IMR-90 (cell line): ENCODE measurements around the gene HYAL4. TPM values are rescaled to one million over a fixed set of nuclear protein-coding genes. Genes with fewer than 3 reads are reported as not detected.

ENCODE experiments used
- ATAC-seq: fragments of 200-7000 bp; cut with Tn5 transposase; 2 replicates; pipeline ENCODE4 v1.9.1; 2020; ENCODE audit warnings: low read depth, mild to moderate bottlenecking, moderate library complexity
- BruUV-seq: library from RNA; stranded (reverse); fragments of 400-500 nt; replicated peaks from 2 replicates; lab custom pipeline; 2021; lab: Mats Ljungman, UMichigan
- CTCF ChIA-PET: fragments of 300-600 bp; formaldehyde crosslinking; extraction: SDS; loops from one replicate; lab custom pipeline; 2021; ENCODE audit warnings: antibody characterized with exemption; lab: Yijun Ruan, JAX
- POLR2A ChIA-PET: fragments of 300-600 bp; sonication (Branson Sonifier 250); formaldehyde crosslinking; loops from one replicate; lab custom pipeline; 2022; ENCODE audit warnings: antibody characterized with exemption; ENCODE audit not compliant: unreplicated experiment; lab: Charles Lee
- DNase-seq: peaks from one replicate; pipeline ENCODE4 v3.0.0; 2013
- H2AFZ ChIP-seq: replicated peaks from 2 replicates; pipeline ENCODE3; 2013; ENCODE audit warnings: low read length, mild to moderate bottlenecking; ENCODE audit not compliant: poor library complexity
- H2AK5ac ChIP-seq: 2 replicates; pipeline ENCODE4 v1.6.1; 2013; ENCODE audit warnings: low read depth, low read length, inconsistent platforms
- H2AK9ac ChIP-seq: replicated peaks from 2 replicates; pipeline ENCODE3; 2013; ENCODE audit warnings: mild to moderate bottlenecking, low read depth, low read length, moderate library complexity; ENCODE audit not compliant: poor library complexity
- H2BK120ac ChIP-seq: 2 replicates; pipeline ENCODE4 v1.6.1; 2013; ENCODE audit warnings: low read depth, low read length, inconsistent platforms
- H2BK15ac ChIP-seq: 3 replicates; pipeline ENCODE4 v1.6.1; 2013; ENCODE audit warnings: low read depth, low read length, inconsistent platforms
- H2BK20ac ChIP-seq: 2 replicates; pipeline ENCODE4 v1.6.1; 2013; ENCODE audit warnings: low read depth, mild to moderate bottlenecking, inconsistent platforms, low read length, moderate library complexity
- H2BK5ac ChIP-seq: 2 replicates; pipeline ENCODE4 v1.6.1; 2013; ENCODE audit warnings: mild to moderate bottlenecking, low read depth, low read length, inconsistent platforms; ENCODE audit not compliant: poor library complexity, severe bottlenecking
- H3K14ac ChIP-seq: replicated peaks from 2 replicates; pipeline ENCODE4 v1.6.1; 2013; ENCODE audit warnings: low read depth, low read length, inconsistent platforms
- H3K18ac ChIP-seq: 2 replicates; pipeline ENCODE4 v1.6.1; 2013; ENCODE audit warnings: low read depth, low read length, control low read depth
- H3K23ac ChIP-seq: 2 replicates; pipeline ENCODE4 v1.6.1; 2013; ENCODE audit warnings: low read depth, low read length, inconsistent platforms
- H3K27ac ChIP-seq: 2 replicates; pipeline ENCODE4 v1.5.1; 2013; ENCODE audit warnings: mild to moderate bottlenecking, control low read depth, low read length; ENCODE audit not compliant: insufficient read depth
- H3K27me3 ChIP-seq: 2 replicates; pipeline ENCODE4 v1.6.1; 2013; ENCODE audit warnings: low read length; ENCODE audit not compliant: control insufficient read depth, insufficient read depth
- H3K36me3 ChIP-seq: 2 replicates; pipeline ENCODE4 v1.6.1; 2013; ENCODE audit warnings: low read length, mixed read lengths; ENCODE audit not compliant: control insufficient read depth, insufficient read depth
- H3K4ac ChIP-seq: 2 replicates; pipeline ENCODE4 v1.6.1; 2013; ENCODE audit warnings: low read depth, low read length, inconsistent platforms
- H3K4me1 ChIP-seq: 2 replicates; pipeline ENCODE4 v1.6.1; 2013; ENCODE audit warnings: low read length, mixed read lengths; ENCODE audit not compliant: control insufficient read depth, insufficient read depth
- H3K4me2 ChIP-seq: 2 replicates; pipeline ENCODE4 v1.6.1; 2013; ENCODE audit warnings: low read depth, mild to moderate bottlenecking, control low read depth, low read length, moderate library complexity
- H3K4me3 ChIP-seq: 2 replicates; pipeline ENCODE4 v1.5.1; 2013; ENCODE audit warnings: low read depth, mild to moderate bottlenecking, control low read depth, low read length, moderate library complexity; ENCODE audit not compliant: insufficient read depth
- H3K56ac ChIP-seq: 2 replicates; pipeline ENCODE4 v1.6.1; 2013; ENCODE audit warnings: low read length, inconsistent platforms; ENCODE audit not compliant: insufficient read depth; ENCODE audit errors: extremely low read depth
- H3K79me1 ChIP-seq, 2 experiments: 2 replicates each; pipeline ENCODE4 v1.6.1; 2013; ENCODE audit warnings: low read length in 2 of 2, inconsistent platforms in 1 of 2, low read depth in 1 of 2
- H3K9ac ChIP-seq: 2 replicates; pipeline ENCODE4 v1.6.1; 2013; ENCODE audit warnings: low read depth, low read length, control low read depth
- H3K9me1 ChIP-seq: 2 replicates; pipeline ENCODE4 v1.6.1; 2013; ENCODE audit warnings: low read length, inconsistent platforms; ENCODE audit not compliant: insufficient read depth
- H3K9me3 ChIP-seq: 2 replicates; pipeline ENCODE4 v1.6.1; 2013; ENCODE audit warnings: low read length; ENCODE audit not compliant: control insufficient read depth, insufficient read depth
- H4K20me1 ChIP-seq: 2 replicates; pipeline ENCODE4 v1.6.1; 2013; ENCODE audit warnings: low read length, inconsistent platforms; ENCODE audit not compliant: insufficient read depth
- H4K5ac ChIP-seq: 2 replicates; pipeline ENCODE4 v1.6.1; 2013; ENCODE audit warnings: mild to moderate bottlenecking, low read depth, low read length, control low read depth
- H4K8ac ChIP-seq, 2 experiments: 2 replicates each; pipeline ENCODE4 v1.6.1; 2013; ENCODE audit warnings: low read depth in 2 of 2, low read length in 2 of 2, control low read depth in 1 of 2, inconsistent platforms in 1 of 2
- H4K91ac ChIP-seq: 2 replicates; pipeline ENCODE4 v1.6.1; 2013; ENCODE audit warnings: low read depth, low read length, inconsistent platforms; ENCODE audit not compliant: insufficient read depth
- BHLHE40 ChIP-seq: fragments of 150-350 bp; IDR thresholded peaks from 2 replicates; pipeline ENCODE4 v1.6.1; 2016; ENCODE audit warnings: mild to moderate bottlenecking, low read depth, low read length
- CEBPB ChIP-seq: IDR thresholded peaks from 2 replicates; pipeline ENCODE4 v1.6.1; 2012; ENCODE audit warnings: low read depth, low read length, improper control_type of control experiment
- CHD1 ChIP-seq: IDR thresholded peaks from 2 replicates; pipeline ENCODE4 v1.6.1; 2012; ENCODE audit warnings: low read depth, low read length, improper control_type of control experiment
- FOS ChIP-seq: fragments of 150-350 bp; IDR thresholded peaks from 2 replicates; pipeline ENCODE4 v1.6.1; 2016; ENCODE audit warnings: low read depth, low read length
- MAZ ChIP-seq: IDR thresholded peaks from 2 replicates; pipeline ENCODE4 v1.6.1; 2012; ENCODE audit warnings: low read depth, mild to moderate bottlenecking, low read length, improper control_type of control experiment, moderate library complexity, borderline replicate concordance
- MXI1 ChIP-seq: IDR thresholded peaks from 2 replicates; pipeline ENCODE4 v1.6.1; 2012; ENCODE audit warnings: low read depth, mild to moderate bottlenecking, low read length, moderate library complexity, borderline replicate concordance
- NFE2L2 ChIP-seq: fragments of 150-350 bp; IDR thresholded peaks from 2 replicates; pipeline ENCODE4 v1.6.1; 2016; ENCODE audit warnings: low read depth, mild to moderate bottlenecking, low read length
- POLR2A ChIP-seq: IDR thresholded peaks from 2 replicates; pipeline ENCODE4 v1.6.1; 2012; ENCODE audit warnings: mild to moderate bottlenecking, low read depth, low read length
- RAD21 ChIP-seq: IDR thresholded peaks from 2 replicates; pipeline ENCODE4 v1.6.1; 2012; ENCODE audit warnings: low read length, improper control_type of control experiment
- RCOR1 ChIP-seq: IDR thresholded peaks from 2 replicates; pipeline ENCODE4 v1.6.1; 2012; ENCODE audit warnings: mild to moderate bottlenecking, low read length, improper control_type of control experiment; ENCODE audit not compliant: insufficient replicate concordance
- SMC3 ChIP-seq: fragments of 150-350 bp; IDR thresholded peaks from 2 replicates; pipeline ENCODE4 v1.6.1; 2016; ENCODE audit warnings: low read depth, mild to moderate bottlenecking, antibody characterized with exemption, low read length, moderate library complexity
- USF2 ChIP-seq: fragments of 150-350 bp; IDR thresholded peaks from 2 replicates; pipeline ENCODE4 v1.6.1; 2017; ENCODE audit warnings: mild to moderate bottlenecking, antibody characterized with exemption, low read length, low read depth
- WGBS, 2 experiments: methylation state at CpG; one replicate each; pipeline versions ENCODE4 v1.1.5 to v1.1.7; 2013; ENCODE audit warnings: missing lambda C conversion rate in 2 of 2; ENCODE audit not compliant: insufficient read length in 1 of 2; ENCODE audit errors: extremely low coverage in 2 of 2; 5-methylcytosine and 5-hydroxymethylcytosine counted together
- dilution Hi-C: fragments of 300-500 bp; cut with HindIII; formaldehyde crosslinking; loops from one replicate; pipeline ENCODE4 v1.14.3; 2018; ENCODE audit warnings: low sequenced_read_pairs; ENCODE audit not compliant: unreplicated experiment
- in situ Hi-C: fragments of 300-500 bp; cut with MboI; formaldehyde crosslinking; loops from 3 replicates; pipeline ENCODE4 v1.14.3; 2019; ENCODE audit warnings: low sequenced_read_pairs, inconsistent platforms, mixed read lengths
- intact Hi-C: fragments of 100-400 bp; cut with micrococcal nuclease; formaldehyde crosslinking; loops from 2 replicates; pipeline ENCODE4 v1.10.0; 2022
- polyA plus RNA-seq, 3 experiments: library from polyadenylated mRNA; depleted of rRNA; stranded (reverse); fragments of >200 nt; gene quantifications; 2 replicates each; pipeline ENCODE4 v1.2.3, GENCODE V29; 2012; ENCODE audit warnings: low replicate concordance in 1 of 3
- total RNA-seq: library from RNA; depleted of rRNA; stranded (reverse); fragments of >200 nt; gene quantifications from 2 replicates; pipeline ENCODE4 v1.2.3, GENCODE V29; 2012
- TF ChIP-seq, protein P1 (sequence below): fragments of 150-350 bp; IDR thresholded peaks from 2 replicates; pipeline ENCODE4 v1.6.1; 2016; ENCODE audit warnings: low read depth, mild to moderate bottlenecking, low read length, moderate library complexity, borderline replicate concordance
- TF ChIP-seq, protein P2 (sequence below): conservative IDR thresholded peaks from 2 replicates; pipeline ENCODE4 v1.5.1; 2012; ENCODE audit warnings: mild to moderate bottlenecking, low read depth, low read length, improper control_type of control experiment

The HYAL4 gene
- total and polyA plus RNA-seq, 2 of the 4 experiments (the other 2 are of a cell fraction) = not detected

DNA sequence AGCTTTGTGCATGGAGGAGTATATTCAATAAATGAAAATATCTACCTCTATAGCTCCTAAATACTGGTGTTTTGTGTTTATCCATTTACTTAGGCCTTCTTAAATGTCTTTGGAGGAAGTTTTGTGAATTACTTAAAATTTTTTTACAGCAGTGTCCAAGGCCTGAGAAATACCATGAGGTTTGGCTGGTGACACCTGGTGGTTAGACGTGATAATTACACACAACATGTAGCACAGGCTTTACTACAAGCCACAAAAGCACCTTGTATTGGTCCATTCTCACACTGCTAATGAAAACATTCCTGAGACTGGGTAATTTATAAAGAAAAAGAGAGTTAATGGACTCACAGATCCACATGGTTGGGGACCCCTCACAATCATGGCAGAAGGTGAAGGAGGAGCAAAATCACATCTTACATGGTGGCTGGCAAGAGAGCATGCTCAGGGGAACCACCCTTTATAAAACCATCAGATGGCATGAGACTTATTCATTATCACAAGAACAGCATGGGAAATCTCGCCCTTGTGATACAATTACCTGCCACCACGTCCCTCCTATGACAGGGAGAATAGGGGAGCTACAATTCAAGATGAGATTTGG is 20.6 kb downstream of the HYAL4 start:
- Histone ChIP-seq H3K27ac (no peak overlapping the region), H3K18ac (no peak overlapping the region), H3K4me3 (no peak overlapping the region), H2BK15ac (no peak overlapping the region), H4K91ac (no peak overlapping the region), H3K56ac (no peak overlapping the region), H3K4me2 (no peak overlapping the region), H2BK120ac (no peak overlapping the region), H3K27me3 (peaks cover 3% of the 10 kb centered on the region), H3K23ac (no peak overlapping the region), H3K4ac (no peak overlapping the region), H3K9ac (no peak overlapping the region), H2AFZ (no peak overlapping the region), H2AK5ac (no peak overlapping the region), H4K5ac (no peak overlapping the region), H3K9me3 (no peaks in the 10 kb centered on the region), H2AK9ac (no peak overlapping the region), H3K4me1 (no peaks in the 10 kb centered on the region), H2BK5ac (no peak overlapping the region), H3K14ac (no peak overlapping the region), H3K79me1 (no peaks in the 10 kb centered on the region), H3K9me1 (no peaks in the 10 kb centered on the region), H4K8ac (no peak overlapping the region), H2BK20ac (no peak overlapping the region), H4K20me1 (no peaks in the 10 kb centered on the region), H3K36me3 (no peaks in the 10 kb centered on the region)
- intact Hi-C loops = loop anchor here (1.0 to 2.0 kb wide), 4 partner anchors 67 to 284 kb away; no protein-coding TSS in a partner anchor
- CTCF ChIA-PET = interaction anchor here (0.6 to 2.2 kb wide), 7 partner anchors 50 to 230 kb away, joined by 3 to 17 read pairs (median 4); no protein-coding TSS in a partner anchor
- peak; percentile 67 for DNase-seq
- no TSS peak for BruUV-seq
- POLR2A ChIA-PET = no interaction called here
- in situ Hi-C loops = loop anchor here (5.0 to 25.0 kb wide), 2 partner anchors 183 to 228 kb away; no protein-coding TSS in a partner anchor
- no CpG with 5 or more reads among the region's 3 CpGs for WGBS, 2 experiments
- ATAC-seq = peak; percentile 96
- dilution Hi-C loops = no loop called here
- no peak for TF ChIP-seq NFE2L2
- TF ChIP-seq POLR2A = no peak
- TF ChIP-seq, protein P1, sequence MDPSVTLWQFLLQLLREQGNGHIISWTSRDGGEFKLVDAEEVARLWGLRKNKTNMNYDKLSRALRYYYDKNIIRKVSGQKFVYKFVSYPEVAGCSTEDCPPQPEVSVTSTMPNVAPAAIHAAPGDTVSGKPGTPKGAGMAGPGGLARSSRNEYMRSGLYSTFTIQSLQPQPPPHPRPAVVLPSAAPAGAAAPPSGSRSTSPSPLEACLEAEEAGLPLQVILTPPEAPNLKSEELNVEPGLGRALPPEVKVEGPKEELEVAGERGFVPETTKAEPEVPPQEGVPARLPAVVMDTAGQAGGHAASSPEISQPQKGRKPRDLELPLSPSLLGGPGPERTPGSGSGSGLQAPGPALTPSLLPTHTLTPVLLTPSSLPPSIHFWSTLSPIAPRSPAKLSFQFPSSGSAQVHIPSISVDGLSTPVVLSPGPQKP = no peak
- no peak for TF ChIP-seq MXI1
- TF ChIP-seq, protein P2, sequence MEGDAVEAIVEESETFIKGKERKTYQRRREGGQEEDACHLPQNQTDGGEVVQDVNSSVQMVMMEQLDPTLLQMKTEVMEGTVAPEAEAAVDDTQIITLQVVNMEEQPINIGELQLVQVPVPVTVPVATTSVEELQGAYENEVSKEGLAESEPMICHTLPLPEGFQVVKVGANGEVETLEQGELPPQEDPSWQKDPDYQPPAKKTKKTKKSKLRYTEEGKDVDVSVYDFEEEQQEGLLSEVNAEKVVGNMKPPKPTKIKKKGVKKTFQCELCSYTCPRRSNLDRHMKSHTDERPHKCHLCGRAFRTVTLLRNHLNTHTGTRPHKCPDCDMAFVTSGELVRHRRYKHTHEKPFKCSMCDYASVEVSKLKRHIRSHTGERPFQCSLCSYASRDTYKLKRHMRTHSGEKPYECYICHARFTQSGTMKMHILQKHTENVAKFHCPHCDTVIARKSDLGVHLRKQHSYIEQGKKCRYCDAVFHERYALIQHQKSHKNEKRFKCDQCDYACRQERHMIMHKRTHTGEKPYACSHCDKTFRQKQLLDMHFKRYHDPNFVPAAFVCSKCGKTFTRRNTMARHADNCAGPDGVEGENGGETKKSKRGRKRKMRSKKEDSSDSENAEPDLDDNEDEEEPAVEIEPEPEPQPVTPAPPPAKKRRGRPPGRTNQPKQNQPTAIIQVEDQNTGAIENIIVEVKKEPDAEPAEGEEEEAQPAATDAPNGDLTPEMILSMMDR = peak; percentile 74
- TF ChIP-seq MAZ = no peak
- no peak for TF ChIP-seq FOS
- no peak for TF ChIP-seq USF2
- TF ChIP-seq CHD1 = no peak
- TF ChIP-seq CEBPB = no peak
- TF ChIP-seq RAD21 = peak; percentile 69
- no peak for TF ChIP-seq RCOR1
- TF ChIP-seq BHLHE40 = no peak
- peak; percentile 91 for TF ChIP-seq SMC3
